A673 (cell line): ENCODE results near the gene BUD23.

Source experiments
- EZH2 ChIP-seq: fragments of 200-600 bp; sonication (generic); IDR thresholded peaks from 2 replicates; pipeline ENCODE4 v1.6.1; 2017; ENCODE audit warnings: borderline replicate concordance, low read depth, mild to moderate bottlenecking, mixed read lengths, antibody characterized with exemption, low read length; ENCODE audit not compliant: poor library complexity, severe bottlenecking
- TF ChIP-seq, protein P1 (sequence below): fragments of 300-800, 200-600 bp; sonication (generic); conservative IDR thresholded peaks from 2 replicates; pipeline ENCODE4 v1.5.1; 2017; ENCODE audit warnings: low read depth, mild to moderate bottlenecking, antibody characterized with exemption, low read length, moderate library complexity, mixed read lengths

DNA sequence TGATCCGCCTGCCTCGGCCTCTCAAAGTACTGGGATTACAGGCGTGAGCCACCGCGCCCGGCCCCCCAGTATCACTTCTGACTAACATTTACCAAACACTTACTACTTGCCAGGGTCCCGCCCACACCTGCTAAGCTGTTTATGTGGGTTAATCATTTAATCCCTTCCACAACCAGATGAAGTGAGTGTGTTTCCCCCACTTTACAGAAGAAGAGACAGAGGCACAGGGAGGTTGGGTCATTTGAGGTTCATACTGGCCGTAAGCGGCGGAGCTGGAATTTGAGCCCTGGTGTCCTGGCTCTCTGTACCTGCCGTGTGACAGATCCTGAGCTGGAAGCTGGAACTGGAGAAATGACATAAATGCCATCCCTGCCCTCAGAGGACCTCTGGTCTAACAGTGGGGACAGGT, 30.9 kb upstream of the BUD23 start:
- TF ChIP-seq, protein P1, sequence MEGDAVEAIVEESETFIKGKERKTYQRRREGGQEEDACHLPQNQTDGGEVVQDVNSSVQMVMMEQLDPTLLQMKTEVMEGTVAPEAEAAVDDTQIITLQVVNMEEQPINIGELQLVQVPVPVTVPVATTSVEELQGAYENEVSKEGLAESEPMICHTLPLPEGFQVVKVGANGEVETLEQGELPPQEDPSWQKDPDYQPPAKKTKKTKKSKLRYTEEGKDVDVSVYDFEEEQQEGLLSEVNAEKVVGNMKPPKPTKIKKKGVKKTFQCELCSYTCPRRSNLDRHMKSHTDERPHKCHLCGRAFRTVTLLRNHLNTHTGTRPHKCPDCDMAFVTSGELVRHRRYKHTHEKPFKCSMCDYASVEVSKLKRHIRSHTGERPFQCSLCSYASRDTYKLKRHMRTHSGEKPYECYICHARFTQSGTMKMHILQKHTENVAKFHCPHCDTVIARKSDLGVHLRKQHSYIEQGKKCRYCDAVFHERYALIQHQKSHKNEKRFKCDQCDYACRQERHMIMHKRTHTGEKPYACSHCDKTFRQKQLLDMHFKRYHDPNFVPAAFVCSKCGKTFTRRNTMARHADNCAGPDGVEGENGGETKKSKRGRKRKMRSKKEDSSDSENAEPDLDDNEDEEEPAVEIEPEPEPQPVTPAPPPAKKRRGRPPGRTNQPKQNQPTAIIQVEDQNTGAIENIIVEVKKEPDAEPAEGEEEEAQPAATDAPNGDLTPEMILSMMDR, result no peak
- TF ChIP-seq EZH2, result no peak
